Thyroid gland (tissue), 4 donors: Measurements from ENCODE around the gene NEURL1.
A peak's percentile ranks its signal among the peaks of the same experiment; 100 is the strongest.

Source experiments
- CTCF ChIP-seq, 6 experiments: fragments of 200-600 bp in 3 of 6; fragments of 450-650 bp in 3 of 6; sonication (generic) in 3 of 6; IDR thresholded peaks; one replicate each; pipeline ENCODE4 v1.5.1; 2016 to 2019; ENCODE audit warnings: antibody characterized with exemption in 6 of 6, mild to moderate bottlenecking in 2 of 6, inconsistent platforms in 1 of 6, moderate library complexity in 1 of 6
- POLR2A ChIP-seq, 2 donors: fragments of 450-650 bp; IDR thresholded peaks; one replicate each; pipeline ENCODE4 v1.6.1; 2017; ENCODE audit warnings: antibody characterized with exemption in 2 of 2, mild to moderate bottlenecking in 2 of 2, moderate library complexity in 1 of 2

- TF ChIP-seq POLR2A (IDR thresholded peaks at IDR 0.05) (no peak), CTCF (IDR thresholded peaks at IDR 0.05) (peak in 1 of 6 experiments; percentile 27)
Observed at GRCh38 chr10:103542764-103543616, 49.5 kb downstream of the NEURL1 start.
